HCT116 (cell line): ENCODE results near the gene MDM2.

Experiments used
- CTCF ChIP-seq, 3 experiments: fragments of 200-600 bp in 1 of 3; sonication (generic) in 1 of 3; IDR thresholded peaks in 2 of 3; conservative IDR thresholded peaks in 1 of 3; 2 replicates each; pipeline ENCODE4 v1.5.1; 2012 to 2017; ENCODE audit warnings: low read depth in 2 of 3, low read length in 2 of 3, antibody characterized with exemption in 1 of 3, borderline replicate concordance in 1 of 3, control low read depth in 1 of 3, mild to moderate bottlenecking in 1 of 3, mixed read lengths in 1 of 3, mixed run types in 1 of 3, moderate library complexity in 1 of 3; ENCODE audit not compliant: insufficient read depth in 1 of 3
- EZH2 ChIP-seq: fragments of 200-600 bp; sonication (generic); IDR thresholded peaks from 2 replicates; pipeline ENCODE4 v1.6.1; 2017; ENCODE audit warnings: antibody characterized with exemption, mixed run types
- JUND ChIP-seq: IDR thresholded peaks from 2 replicates; pipeline ENCODE4 v1.6.1; 2012
- POLR2A ChIP-seq: IDR thresholded peaks from 2 replicates; pipeline ENCODE4 v1.7.0; 2011; ENCODE audit warnings: borderline replicate concordance; ENCODE audit not compliant: insufficient read depth, insufficient read length; ENCODE audit errors: extremely low read depth
- SRF ChIP-seq: IDR thresholded peaks from 2 replicates; pipeline ENCODE4 v1.6.1; 2012; ENCODE audit warnings: low read depth

- TF ChIP-seq EZH2 (no peak), POLR2A (no peak), CTCF (IDR thresholded peaks at IDR 0.05 in 2 of 3, conservative IDR thresholded peaks at IDR 0.05 in 1 of 3; ENCODE audit: borderline replicate concordance in 1 of 3, insufficient read depth in 1 of 3, low read depth in 2 of 3, low read length in 2 of 3) (no peak), SRF (no peak), JUND (no peak)
These were observed 34.4 kb upstream of the MDM2 start for GRCh38 chr12:68773582-68773981.
